Activated T-helper 1 cell treated with Interleukin-2 at 50 U/mL for 16 hours (primary cell): Measurements from ENCODE around the gene FAM110D.
A peak's percentile ranks its signal among the peaks of the same experiment; 100 is the strongest.

Experiments
- DNase-seq: peaks from one replicate; pipeline ENCODE4 v3.0.0-alpha.2; 2020; ENCODE audit warnings: low read depth

The FAM110D gene

DNA sequence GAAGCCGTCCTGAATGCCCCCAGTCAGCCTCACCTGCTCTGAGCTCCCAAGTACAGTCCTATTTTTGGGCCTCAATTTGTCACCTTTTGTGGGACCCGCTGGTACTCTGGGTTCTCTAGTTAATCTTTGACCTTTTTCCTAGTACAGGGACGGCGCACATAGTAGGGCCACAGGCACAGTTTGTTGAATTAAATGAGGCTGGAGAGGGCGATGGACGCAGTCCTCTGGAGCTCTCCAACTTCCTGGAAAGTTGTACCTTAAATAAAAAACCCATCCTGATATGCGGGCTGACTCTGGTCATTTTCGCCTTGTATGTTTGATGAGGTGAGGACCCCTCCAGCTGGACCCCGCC is 4.8 kb downstream of the FAM110D start:
- no peak for DNase-seq

DNA sequence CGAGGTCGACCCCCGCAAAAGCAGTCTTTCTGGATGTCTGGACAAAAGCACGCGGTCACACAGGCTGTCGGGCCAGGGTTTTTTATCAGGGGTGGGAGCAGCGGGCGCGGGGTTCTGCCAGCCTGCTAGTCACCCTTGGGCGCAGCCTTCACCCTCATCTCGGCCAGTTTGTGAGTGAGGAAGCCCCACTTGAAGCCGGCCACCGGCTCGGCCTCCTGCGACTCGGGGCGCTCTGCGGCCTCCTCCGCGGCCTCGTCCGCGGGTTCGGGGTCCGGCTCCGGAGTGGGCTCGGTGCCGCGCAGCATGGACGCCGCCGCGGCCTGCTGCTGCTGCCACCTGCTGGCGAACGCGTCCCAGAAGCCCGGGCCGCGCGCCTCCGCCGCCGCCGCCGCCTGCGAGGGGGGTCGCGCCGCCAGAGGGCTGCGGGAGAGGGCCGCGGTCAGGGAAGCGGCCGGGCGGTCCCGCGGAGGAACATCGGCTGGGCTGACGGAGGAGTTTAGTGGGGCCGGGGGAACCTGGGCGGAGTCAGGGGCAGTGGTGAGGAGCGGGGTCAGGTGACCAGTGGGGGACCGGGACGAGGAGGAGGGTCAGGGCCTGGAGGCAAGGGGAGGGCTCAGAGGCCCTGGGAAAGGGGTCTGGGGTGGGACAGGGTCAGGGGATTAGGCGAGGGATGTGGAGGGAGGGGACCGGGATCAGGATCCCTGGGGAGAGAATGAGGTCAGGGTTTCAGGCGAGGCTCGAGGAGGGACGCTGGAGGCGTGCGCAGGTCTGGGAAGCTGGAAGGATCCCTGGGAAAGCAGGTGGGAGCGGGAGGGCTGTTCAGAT is 5.4 kb downstream of the FAM110D start:
- DNase-seq, result peak; percentile 42

DNA sequence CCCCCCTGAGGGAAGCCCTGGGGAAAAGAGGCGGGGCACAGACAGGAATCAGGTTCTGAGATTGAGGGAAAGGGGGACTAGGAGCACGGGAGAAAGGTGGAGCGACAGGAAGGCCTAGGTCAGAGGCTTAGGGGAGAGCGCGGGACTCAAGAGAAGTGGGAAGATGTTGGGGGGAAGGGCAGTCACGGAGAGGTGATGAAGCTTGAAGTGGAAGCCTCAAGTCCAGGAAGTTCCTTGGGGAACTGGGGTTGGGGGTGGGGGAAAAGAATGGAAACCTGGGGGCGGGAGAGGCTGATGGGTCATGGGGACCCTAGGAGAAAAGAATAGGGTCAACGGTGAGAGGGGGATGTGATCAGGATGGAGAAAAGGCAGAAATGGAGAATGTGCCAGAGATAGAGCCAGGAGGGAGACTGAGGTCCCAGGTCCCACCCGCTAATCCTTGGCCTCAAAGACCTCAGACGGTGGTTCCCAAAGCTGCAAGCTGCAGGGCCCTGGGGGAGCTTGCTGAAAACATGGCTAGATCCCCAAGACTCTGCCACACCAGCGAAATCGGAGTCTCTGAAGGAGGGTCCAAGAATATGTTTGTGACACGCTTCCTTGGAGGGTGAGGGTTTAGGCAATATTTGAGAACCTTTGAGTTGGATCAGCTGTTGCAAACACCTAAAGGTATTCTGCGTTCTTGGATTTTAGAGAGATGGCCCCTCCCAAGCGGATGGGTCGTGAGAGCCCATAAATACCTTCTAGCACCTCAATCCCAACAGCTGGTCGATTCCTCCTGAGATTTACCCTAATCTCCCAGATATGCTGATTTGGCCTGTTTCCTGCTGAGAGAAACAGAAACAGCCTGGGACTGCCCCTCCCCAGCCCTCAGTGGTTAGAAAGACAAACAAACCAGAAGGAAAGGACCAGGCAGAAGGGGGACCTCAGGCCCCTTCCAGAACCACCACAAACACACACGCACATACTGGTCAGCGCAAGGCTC is 6.3 kb downstream of the FAM110D start:
- DNase-seq, result no peak

DNA sequence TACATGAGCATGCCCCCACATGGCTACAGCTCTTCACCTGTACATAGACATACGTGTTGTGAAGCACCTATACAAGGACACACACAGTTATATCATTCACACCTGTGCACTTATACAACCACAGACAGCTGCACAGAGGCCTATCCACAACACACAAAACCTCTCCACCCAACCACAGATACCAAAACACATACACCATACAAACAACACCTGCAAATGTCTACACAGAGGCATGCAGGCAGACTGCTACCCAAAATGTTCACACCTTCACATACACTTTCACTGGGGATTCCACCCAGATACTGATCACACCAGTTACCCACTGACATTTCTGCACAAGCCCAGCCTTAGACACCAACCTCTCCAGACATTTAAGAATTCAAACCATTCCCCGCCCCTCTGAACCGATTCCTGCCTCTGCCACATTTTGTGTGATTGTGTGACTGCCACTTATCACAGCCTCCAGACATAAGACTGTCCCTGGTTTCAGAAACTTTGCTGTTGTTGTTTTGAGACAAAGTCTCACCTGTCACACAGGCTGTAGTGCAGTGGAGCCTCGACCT is 7.9 kb downstream of the FAM110D start:
- DNase-seq, result no peak

DNA sequence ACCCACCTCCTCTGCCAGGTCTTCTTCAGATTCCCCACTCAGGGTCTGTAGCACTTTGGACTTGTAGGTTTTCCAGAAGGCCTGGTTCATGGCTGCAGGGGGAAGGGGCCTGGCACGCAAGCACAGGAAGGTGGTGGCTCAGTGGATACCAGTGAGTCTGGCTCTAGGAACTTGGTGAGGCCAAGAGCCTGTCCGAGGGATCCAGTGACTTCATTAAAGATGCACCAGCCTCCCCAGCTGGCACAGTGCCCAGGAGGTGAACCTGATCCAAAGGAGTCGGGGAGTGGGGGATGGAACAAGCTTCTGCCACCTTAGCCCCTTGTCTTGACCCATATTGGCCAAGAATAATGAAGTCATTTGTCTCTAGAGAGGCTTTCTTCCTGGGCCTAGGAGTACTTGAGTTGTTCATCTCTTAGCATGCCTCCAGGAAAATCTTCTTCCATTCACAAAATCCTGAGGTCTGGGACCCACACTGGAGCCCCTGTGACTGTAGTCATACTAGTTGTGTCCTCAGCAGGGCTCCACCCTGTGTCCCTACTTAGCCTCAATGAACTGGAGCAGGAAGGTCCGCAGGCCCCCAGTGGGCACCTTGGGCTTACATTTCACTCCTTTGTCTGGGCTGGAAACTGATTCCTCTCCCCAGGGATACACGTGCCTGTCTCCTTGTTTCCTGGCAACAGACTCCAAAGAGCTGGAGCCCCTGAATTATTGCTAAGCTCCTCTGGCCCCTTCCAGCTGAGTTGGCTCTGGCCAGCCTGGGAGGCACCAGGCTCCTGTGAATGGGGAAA is 9.7 kb downstream of the FAM110D start, which contains the start of gene C1orf232:
Gene C1orf232 (minus strand): TSS at position 554 of the 788 bp plus-strand sequence. CDS start 464 bp downstream, at position 90.
- no peak for DNase-seq

DNA sequence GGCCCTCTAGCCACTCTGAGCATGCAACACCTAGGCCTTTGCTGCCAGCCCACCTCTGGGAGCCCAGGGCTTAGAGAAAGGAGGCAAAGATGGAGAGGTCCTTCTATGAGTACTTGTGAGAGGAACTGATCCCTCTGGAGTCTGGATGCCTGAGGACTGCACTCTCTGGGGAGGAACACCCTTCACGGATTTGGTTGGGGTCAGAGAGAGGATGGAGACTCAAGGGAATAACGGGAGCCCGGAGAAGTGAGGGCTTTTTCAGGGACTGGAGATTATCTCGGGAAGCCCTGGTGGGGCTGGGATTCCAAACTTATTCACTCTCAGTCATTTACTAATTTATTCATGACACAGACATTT is 10.3 kb downstream of the FAM110D start:
- DNase-seq, result no peak

DNA sequence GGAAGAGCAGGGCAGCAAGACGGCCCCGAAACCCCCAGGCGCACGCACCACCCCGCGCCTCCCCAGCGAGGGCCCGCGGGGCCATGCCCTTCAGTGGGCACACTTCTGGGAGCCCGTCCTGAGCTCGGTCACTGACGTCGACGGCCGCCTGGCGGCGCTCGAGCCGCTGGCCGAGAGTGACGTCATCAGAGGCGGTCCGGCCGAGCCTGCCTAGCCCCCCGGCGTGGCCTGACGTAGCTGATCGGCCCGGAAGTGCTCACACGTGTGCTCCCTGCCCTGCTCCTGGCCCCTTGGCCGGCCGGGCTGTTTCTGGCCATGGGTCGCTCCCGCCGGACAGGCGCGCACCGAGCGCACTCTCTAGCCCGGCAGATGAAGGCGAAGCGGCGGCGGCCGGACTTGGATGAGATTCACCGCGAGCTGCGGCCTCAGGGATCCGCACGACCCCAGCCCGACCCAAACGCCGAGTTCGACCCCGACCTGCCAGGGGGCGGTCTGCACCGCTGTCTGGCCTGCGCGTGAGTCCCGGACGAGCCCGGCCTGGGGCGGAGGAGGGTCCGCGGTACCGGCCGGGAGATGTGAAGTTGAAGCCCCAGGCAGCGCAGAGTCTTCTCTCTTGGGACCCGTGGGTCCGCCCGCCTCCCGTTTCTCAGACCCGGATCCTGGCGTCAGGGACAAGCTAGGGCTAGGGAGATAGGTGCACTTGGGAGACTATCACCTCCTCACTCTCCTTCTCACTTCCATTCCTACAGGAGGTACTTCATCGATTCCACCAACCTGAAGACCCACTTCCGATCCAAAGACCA is 11.0 kb downstream of the FAM110D start, which contains the start of gene ZNF593:
Gene ZNF593 (plus strand): TSS at position 240 of the 803 bp plus-strand sequence. CDS start 76 bp downstream, at position 316.
- DNase-seq, result peak; percentile 73

DNA sequence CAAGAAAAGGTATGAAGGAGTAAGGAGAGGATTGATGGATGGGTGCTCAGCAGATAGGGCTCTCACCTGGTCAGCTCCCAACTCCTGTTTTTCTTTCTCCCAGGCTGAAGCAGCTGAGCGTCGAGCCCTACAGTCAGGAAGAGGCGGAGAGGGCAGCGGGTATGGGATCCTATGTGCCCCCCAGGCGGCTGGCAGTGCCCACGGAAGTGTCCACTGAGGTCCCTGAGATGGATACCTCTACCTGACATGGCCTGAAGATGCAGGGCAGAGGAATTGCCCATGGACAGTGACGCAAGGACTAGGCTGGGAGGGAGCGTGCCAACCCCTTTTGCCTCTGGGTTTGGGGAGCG is 11.6 kb downstream of the FAM110D start:
- no peak for DNase-seq

DNA sequence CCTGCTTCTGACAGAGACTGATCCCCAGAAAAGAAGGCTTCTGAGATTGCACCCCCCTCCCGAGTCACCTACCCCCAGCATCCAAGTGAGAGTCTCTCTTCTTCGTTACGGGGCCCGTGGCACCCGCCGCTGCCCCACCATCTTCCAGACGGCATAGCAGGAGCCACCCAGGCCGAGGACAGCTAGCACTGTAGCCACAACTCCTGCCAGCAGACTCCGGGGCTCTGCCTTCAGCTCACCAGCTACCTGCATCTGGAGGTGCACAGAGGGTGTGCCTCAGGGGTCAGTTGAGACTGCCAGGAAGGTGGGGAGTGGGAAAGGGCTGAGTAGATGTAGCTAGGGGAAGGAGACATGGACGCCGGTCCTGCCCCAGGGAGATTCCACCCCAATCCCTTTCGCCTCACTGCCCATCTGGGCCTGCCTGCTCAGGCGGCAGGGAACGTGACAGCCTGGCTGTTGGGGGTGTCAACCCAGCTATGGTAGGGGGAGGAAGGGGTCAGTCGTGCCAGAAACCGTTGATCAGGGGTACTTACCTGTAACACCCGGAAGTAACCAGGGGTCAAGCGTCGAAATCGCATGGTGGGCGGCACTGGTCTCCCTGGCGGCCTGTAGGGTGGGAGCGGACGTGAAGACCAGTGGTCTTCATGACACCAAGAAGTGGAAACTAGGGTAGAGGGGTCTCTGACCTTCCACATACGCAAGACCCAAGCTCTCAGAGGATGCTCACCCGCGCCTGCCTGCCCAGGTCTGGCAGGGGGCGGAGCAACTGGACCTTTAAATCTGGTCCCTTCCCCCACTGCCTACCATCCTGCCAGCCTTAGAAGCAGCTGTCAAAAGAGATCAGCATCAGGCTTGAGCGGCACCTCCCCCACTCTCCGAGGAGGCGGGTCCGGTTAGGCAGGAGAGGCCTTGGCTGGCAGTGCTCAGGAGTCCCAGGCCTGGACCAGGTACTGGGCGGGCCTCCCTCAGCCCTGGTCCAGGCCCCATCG is 12.5 kb downstream of the FAM110D start, which contains the start of gene ZNF593OS:
Gene ZNF593OS (minus strand): TSS at position 749 of the 989 bp plus-strand sequence. CDS start 171 bp downstream, at position 578.
- no peak for DNase-seq

DNA sequence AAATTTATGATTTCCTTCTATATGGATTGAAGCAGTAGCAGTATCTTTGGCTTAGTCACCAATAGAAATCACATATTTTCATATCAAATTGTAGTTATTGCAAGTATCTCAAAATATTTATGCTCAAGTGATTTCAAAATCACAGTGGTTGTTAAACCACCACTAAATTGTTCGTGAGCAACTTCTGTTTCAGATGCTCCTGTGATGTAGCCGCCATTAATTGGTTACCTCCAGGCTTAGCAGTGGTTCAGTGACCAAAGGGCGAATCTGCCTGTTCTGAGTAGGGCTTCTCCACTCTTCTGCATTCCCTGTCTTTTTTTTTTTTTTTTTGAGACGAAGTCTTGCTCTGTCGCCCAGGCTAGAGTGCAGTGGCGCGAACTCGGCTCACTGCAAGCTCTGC is 16.5 kb downstream of the FAM110D start:
- DNase-seq, result no peak

DNA sequence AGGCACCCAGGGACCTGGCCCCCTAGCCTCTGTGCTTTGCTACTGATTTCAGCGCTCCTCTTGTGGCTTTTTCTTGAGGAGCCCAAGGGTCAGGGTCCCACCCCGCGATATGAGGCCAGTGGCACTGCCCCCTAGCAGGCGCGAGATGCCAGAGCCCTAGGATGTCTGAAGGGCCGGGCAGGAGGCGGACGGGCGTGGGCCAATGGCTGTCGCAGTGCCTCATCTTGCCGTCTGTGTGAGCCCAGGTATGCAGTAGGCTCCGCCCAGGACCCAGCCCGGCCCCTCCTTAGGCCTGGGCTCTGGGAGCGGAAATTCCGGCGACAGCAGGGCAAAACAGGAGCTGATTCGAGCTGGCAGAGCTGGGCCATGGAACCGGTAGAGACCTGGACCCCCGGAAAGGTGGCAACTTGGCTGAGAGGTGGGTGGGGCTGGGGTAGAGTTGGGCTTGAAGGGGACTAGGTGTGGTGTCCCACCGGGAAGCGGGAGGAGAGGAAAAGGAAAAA is 18.4 kb downstream of the FAM110D start, which contains the start of gene CNKSR1:
Gene CNKSR1 (plus strand): TSS at position 310 of the 503 bp plus-strand sequence. CDS start 57 bp downstream, at position 367.
- DNase-seq, result no peak

DNA sequence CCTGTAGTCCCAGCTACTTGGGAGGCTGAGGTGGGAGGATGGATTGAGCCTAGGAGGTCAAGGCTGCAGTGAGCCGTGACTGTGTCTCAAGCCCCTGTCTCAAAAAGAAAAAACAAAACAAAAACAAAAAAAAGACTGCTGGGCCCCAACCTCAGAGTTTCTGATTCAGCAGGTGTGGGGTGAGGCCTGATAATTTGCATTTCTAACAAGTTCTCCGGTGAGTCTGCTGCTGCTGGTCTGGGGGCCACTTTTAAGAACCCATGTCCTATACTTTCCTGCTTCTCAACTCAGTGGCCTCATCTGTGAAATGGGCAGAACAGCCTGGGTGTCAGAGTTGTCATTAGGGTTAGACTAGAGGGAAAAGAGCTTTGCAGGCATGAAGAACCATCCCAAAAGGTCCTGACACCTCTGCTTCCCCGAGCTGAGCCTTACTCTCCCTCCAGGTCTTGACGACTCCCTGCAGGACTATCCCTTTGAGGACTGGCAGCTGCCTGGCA is 21.2 kb downstream of the FAM110D start:
- no peak for DNase-seq

DNA sequence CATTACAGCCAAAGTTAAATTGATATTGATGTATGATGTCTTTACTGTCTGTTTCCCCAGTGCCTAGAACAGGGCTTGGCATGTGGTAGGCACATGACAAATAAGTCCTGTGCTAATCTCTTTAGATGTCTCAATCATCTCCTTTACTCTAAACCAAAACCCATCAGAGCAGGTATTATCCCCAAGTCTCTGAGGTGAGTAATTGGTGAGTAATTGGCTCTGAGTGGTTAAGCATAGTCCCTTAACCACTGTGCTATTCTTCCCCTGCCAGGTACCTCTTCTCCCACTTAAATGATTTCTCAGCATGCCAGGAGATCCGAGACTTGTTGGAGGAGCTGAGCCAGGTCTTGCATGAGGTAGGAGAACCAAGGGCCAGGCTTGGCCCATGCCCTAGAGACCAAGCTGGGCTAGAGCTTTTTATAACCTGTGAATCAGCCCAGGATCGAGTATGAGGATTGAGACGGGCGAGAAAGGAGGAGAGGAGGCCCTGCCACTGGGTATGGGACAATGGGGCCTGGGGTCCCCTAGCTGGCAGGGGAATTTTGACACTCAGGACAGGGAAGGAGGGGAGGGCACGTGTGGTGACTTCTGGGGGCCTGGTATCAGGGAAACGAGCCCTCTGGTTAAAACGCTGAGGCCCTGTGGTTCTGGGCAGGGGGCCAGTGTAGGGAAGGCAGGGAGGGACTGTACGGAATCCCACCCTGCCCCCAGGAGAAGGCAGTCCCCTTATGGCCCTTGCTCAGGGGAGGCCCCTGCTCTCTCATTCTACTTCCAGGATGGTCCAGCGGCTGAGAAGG is 22.9 kb downstream of the FAM110D start:
- no peak for DNase-seq

DNA sequence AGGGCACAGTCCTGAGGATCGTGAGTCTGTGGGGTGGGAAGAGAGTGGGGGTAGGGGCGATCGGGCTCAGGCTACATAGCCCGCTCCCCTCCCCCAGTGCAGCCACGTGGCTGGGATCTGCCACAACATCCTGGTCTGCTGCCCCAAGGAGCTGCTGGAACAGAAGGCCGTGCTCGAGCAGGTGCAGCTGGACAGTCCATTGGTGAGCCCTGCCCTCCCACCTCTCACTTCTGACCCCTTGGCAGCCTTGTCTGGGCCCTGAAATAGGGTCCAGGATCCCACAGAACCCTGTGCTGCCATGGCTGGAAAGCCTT is 23.5 kb downstream of the FAM110D start:
- DNase-seq, result no peak

DNA sequence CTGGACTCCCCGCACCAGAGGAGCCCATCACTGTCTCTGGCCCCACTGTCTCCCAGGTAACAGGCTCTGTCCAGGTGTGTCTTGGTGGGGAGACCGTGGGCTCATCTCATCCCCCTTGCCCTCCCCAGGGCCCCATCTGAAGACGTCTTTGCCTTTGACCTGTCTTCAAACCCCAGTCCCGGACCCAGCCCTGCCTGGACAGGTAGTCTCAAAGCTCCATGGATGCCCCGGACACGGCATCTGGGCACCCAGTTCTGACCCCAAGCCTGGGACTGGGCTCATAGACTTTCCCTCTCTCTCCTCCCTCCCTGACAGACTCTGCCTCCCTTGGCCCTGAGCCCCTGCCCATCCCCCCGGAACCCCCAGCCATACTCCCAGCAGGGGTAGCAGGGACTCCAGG is 25.2 kb downstream of the FAM110D start:
- DNase-seq, result no peak

DNA sequence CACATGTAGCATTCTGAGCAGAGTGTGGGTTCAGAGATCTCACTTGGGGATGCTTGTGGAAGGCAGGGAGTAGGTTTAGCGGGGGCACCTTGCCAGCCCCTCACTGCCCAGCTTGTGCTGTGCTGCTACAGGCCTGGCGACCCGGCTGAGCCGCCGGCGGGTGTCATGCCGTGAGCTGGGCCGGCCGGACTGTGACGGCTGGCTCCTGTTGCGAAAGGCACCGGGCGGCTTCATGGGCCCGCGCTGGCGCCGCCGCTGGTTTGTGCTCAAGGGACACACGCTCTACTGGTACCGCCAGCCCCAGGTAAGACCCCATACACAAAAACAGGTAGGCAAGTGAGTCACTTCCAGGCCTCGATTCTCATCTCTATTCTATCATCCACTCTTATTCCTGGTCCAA is 26.0 kb downstream of the FAM110D start:
- DNase-seq, result no peak

DNA sequence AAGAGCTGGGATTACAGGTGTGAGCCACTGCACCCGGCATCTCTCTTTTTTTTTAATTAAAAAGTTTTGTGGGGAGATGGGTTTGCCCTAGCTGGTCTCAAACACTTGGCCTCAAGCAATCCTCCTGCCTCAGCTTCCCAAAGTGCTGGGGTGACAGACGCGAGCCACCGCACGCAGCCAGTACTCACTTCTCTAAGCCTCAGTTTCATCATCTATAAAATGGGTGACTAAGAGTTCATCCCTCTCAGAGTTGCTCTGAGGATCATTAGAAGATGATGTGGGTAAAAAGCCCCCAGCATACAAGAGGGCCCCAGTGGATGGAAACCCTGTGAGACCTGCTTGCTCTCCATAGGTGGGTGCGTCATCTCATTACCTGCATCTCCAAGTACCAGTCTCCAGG is 29.0 kb downstream of the FAM110D start:
- no peak for DNase-seq

DNA sequence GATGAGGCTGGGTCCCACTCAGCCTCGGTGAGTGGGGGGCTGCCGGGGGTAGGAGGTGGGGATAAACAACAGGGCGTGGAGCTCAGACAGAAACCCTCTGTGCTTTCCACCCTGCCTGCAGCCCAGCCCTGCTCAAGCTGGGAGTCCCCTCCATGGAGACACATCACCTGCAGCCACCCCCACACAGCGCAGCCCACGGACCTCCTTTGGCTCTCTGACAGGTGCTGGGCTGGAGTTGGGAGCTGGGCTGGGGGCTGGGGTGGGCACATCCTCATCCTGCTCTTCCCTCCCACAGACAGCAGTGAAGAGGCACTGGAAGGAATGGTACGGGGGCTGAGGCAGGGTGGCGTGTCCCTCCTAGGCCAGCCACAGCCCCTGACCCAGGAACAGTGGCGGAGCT is 29.6 kb downstream of the FAM110D start:
- DNase-seq, result no peak
